ENCODE results near the gene RNF130. TPM values are rescaled to one million over a fixed set of nuclear protein-coding genes. Genes with fewer than 3 reads are reported as not detected.

Gene RNF130
- total RNA-seq, 6 experiments from 2014 or later: 66.7 to 119 (median 89.9) TPM

GRCh38 chr5:180097163-180097894, 25.8 kb upstream of the RNF130 start:
- DNase-seq (no peak), ATAC-seq (no peak)
- Histone ChIP-seq H3K9me3 (no peaks in the 10 kb centered on the region), H3K4me1 (no peaks in the 10 kb centered on the region), H3K27me3 (no peaks in the 10 kb centered on the region), H3K36me3 (no peaks in the 10 kb centered on the region), H3K4me3 (no peak overlapping the region), H3K27ac (no peak overlapping the region)
- intact Hi-C loops (cut with DNase I): no loop called here
- no peak for TF ChIP-seq CTCF (IDR thresholded peaks at IDR 0.05)
- TF ChIP-seq POLR2A (IDR thresholded peaks at IDR 0.05): no peak
- WGBS (ENCODE audit: insufficient coverage, low coverage, low lambda C conversion rate, missing lambda C conversion rate): 85% methylated on average over 5 of the region's 11 CpGs

GRCh38 chr5:180096616-180097015, 25.1 kb upstream of the RNF130 start:
- no peak overlapping the region for H3K27ac ChIP-seq
- peaks cover 0 to 3% (median 0%) of the 10 kb centered on the region in 4 donors for H3K4me1 ChIP-seq
- ATAC-seq (no peak), DNase-seq (no peak)
- intact Hi-C loops (cut with DNase I): no loop called here
- no peaks in the 10 kb centered on the region for H3K27me3 ChIP-seq
- TF ChIP-seq POLR2A (IDR thresholded peaks at IDR 0.05) (no peak), CTCF (IDR thresholded peaks at IDR 0.05) (no peak)
- no peaks in the 10 kb centered on the region for H3K9me3 ChIP-seq
- 100% methylated on average over 4 of the region's 10 CpGs for WGBS (ENCODE audit: insufficient coverage, low coverage, low lambda C conversion rate, missing lambda C conversion rate)
- H3K4me3 ChIP-seq: no peak overlapping the region
- no peaks in the 10 kb centered on the region for H3K36me3 ChIP-seq

DNA sequence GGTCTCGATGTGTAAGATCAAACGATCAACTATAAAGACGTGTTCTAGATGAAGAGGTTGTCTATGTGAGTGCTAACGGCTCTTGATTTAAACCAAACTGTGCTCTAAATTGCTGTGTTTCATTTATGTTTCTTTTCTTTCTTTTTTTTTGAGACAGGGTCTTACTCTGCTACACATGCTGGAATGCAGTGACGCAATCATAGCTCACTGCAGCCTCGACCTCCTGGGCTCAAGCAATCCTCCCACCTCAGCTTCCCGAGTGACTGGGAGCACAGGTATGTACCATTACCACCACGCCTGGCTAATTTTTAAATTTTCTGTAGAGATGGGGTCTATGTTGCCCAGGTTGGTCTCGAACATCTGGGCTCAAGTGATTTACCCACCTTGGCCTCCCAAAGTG, 24.0 kb upstream of the RNF130 start:
- Histone ChIP-seq H3K27me3 (no peaks in the 10 kb centered on the region), H3K4me3 (no peak overlapping the region), H3K9me3 (no peaks in the 10 kb centered on the region), H3K27ac (no peak overlapping the region), H3K36me3 (no peaks in the 10 kb centered on the region), H3K4me1 (peaks cover 0 to 11% (median 4%) of the 10 kb centered on the region in 4 donors)
- intact Hi-C loops (cut with DNase I): no loop called here
- TF ChIP-seq CTCF (IDR thresholded peaks at IDR 0.05) (no peak), POLR2A (IDR thresholded peaks at IDR 0.05) (no peak)
- DNase-seq (no peak), ATAC-seq (no peak)
- WGBS (ENCODE audit: insufficient coverage, low coverage, low lambda C conversion rate, missing lambda C conversion rate): 76% methylated on average over 7 of the region's 9 CpGs

DNA sequence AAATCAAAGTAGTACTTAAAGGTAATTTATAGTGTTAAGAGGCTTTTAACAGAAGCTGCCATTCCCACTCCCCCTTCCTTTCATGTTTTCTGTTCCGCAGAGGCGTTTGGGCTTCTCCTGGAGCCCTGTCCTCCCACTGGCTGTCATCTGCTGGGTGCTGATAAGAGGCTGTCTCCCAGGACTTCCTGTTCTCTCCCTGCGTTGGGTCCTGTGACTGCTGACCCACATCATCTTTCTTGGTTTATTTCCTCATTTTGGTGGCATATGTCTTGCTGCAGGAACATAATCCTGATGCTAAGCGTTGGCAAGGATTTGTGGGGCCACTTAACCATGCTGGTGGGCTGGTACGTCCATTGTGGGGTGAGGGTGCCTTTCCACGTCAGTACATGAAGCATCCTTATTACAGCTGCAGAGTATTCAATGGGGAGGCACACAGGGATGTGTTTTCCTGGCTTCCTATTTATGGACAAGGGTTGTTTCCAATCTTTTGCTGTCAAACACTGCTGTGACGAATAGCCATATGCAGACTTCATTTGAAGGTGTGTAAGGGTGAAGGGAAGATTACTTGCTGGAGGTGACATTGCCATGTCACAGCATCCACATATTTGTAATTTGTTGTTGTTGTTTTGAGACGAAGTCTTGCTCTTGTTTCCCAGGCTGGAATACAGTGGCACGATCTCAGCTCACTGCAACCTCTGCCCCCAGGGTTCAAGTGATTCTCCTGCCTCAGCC, 22.3 kb upstream of the RNF130 start:
- intact Hi-C loops (cut with DNase I): no loop called here
- 69% methylated on average over 8 of the region's 9 CpGs for WGBS (ENCODE audit: insufficient coverage, low coverage, low lambda C conversion rate, missing lambda C conversion rate)
- peak in 3 of 4 donors; percentile 5 to 9 (median 5) for ATAC-seq
- Histone ChIP-seq H3K36me3 (no peaks in the 10 kb centered on the region), H3K4me1 (peaks cover 0 to 11% (median 4%) of the 10 kb centered on the region in 4 donors), H3K4me3 (no peak overlapping the region), H3K9me3 (no peaks in the 10 kb centered on the region), H3K27me3 (no peaks in the 10 kb centered on the region), H3K27ac (no peak overlapping the region)
- TF ChIP-seq CTCF (IDR thresholded peaks at IDR 0.05) (no peak), POLR2A (IDR thresholded peaks at IDR 0.05) (no peak)
- no peak for DNase-seq
